NK-92 (cell line): ENCODE results near the gene GATA5.

ENCODE experiments used
- DNase-seq: peaks from one replicate; lab custom pipeline; 2025; ENCODE audit not compliant: unreplicated experiment; lab: John Stamatoyannopoulos, UW

Gene GATA5

DNA sequence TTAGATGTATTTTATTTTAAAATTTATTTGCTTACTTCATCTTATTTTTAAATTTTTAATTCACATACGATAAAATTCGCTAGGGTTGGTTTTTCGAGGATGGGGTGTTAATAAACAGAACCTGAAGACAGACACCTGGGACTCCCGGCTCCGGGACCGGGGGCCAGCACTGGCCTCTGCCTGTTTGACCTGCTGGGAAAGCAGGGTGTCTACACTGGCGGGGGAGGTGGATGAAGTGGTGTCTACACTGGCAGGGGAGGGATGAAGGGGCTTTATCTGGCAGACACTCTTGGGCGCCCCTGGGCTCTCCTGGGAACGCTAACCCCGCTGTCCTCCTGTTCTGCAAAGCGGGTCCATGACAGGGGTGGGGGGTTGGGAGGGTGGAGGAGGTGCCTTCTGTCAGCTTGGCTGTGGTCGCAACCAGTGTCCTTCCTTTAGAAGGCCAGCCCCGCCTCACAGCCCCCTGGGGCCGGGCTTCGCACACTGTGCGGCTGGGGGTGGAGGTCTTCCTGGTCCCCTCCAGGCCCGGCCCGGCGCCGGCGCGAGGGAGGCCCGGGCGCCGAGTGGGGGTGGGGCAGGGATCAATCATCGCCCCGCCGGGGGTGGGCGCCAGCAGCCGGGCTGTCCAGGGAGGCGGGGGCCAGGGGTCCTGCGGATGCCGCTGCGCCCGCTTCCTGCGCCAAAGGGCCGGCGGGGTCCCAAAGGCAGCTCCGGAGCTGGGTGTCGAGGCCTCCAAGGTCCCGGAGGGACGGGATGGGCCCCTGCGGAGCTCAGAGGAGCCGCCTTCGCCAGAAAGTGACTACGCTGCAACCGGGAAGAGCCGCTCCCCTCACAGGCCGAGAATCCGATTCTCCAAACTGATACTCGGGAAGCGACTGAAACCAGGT, 1.8 kb downstream of the GATA5 start:
- DNase-seq = no peak

DNA sequence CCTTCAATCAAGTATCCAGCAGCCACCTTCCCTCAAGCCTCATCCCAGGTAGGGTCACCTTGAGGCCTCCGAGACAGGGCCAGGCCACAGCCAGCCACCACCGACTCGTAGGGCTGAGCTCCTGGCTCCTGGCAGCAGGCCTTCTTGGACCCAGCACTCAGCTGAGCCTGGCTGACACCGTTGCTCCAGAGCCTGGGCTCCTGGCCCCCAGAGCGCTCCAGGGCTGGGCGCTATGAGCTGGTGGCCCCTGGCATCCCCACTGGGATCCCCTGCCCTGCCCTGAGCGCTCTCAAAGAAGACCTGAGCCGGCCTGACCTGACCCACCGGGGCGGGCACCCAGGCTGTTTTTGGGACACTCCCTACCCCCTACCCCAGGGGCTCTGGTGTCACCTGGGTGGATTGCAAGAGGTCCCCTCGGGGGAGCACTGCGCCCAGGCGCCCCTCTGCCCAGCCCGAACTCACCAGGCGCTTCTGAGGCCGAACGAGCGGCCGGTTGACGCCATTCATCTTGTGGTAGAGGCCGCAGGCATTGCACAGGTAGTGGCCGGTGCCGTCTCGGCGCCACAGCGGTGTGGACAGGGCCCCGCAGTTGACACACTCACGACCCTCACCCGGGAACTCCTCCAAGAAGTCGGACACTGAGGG, 2.7 kb downstream of the GATA5 start:
- DNase-seq = no peak

DNA sequence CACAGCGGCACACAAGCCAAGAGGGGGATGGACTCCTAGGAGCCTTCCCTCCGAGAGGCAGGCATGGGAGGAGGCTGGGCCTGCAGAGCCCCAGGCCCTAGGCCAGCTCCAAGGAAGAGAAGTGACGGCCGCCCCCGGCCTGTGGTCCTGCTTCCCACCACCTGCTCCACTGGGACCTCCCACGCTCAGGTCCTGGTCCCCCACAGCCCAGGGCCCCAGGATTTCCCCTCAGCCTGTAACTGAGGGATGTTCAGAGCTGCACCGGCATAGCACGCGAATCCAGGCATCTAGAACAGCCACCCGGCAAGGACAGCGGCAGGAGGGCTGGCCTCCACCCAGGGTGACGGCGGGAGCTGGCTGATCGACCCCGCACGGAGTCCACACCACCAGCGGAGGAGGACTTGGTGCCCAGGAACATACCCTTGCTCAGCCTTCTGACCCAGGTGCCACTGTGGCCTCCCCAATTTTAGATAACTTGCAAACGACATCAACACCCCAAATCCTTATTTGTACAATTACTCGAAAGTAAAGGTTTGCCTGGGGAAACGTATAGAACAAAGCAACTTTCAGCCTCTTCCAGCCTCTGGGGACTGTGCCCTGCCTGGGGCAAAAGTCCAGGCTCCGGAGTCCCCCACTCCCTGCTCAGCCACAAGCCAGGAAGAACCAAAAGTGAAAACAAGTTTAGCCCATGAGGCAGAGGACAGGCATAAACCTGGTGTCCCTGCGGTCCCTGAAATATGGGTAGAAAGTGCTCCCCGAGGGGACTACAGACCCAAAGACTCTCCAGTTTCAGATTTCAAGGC, 3.5 kb downstream of the GATA5 start:
- DNase-seq = no peak

DNA sequence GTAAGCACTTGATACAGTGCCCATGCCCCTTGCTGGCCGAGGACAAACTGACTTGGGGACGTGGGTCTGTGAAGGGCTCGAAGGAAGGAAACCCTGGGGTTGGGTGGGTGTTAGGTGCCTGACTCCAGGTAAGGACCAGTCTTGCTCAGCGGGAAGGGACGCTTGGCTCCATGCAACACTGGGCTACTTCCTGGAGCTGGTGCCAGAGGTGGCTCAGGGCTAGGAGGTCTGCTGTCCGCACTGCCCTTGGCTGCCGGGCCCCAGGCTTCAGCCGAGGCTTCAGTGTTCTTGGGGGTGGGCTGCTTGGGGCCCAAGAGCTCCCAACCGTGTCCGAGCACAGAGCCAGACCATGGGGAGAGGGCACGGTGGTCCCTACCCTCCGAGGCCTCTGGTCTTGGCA, 5.3 kb downstream of the GATA5 start:
- no peak for DNase-seq

DNA sequence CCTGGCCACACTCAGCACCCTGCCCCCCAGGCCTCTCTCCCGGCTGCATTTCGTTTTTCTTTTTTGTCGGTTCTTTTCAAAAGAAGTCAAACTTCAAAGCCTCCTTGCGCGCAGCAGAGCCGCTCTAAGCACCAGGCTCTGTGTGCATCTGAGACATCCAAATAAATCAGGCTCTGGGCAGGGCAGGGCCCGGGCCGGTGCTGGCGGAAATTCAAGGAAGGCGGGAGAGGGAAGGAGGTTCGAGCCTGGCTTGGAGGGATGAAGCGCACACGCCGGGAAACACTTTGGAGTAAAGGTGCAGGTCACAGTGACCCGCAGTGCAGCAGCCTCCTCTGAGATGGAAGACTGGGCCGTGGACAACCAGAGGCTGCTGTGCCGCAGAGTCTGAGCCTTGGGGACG, 5.8 kb downstream of the GATA5 start:
- no peak for DNase-seq

DNA sequence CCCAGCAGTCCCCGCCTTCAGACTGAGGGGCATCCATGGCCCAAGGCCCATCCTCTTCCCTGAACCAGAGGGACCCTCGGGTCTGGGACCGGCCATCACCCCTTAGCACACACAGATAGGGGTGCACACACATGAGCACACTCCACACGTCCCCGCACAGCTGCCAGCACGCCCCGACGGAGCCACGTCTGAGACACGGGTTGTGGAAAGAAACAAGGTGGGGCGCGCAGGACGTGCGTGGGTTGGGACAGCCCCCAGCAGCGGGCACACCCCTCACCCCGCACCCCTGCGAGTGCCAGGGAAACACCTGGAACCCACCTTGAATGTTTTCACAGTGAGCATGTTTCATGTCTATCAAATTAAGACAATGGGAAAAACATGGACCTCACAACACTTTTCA, 6.4 kb downstream of the GATA5 start:
- no peak for DNase-seq

DNA sequence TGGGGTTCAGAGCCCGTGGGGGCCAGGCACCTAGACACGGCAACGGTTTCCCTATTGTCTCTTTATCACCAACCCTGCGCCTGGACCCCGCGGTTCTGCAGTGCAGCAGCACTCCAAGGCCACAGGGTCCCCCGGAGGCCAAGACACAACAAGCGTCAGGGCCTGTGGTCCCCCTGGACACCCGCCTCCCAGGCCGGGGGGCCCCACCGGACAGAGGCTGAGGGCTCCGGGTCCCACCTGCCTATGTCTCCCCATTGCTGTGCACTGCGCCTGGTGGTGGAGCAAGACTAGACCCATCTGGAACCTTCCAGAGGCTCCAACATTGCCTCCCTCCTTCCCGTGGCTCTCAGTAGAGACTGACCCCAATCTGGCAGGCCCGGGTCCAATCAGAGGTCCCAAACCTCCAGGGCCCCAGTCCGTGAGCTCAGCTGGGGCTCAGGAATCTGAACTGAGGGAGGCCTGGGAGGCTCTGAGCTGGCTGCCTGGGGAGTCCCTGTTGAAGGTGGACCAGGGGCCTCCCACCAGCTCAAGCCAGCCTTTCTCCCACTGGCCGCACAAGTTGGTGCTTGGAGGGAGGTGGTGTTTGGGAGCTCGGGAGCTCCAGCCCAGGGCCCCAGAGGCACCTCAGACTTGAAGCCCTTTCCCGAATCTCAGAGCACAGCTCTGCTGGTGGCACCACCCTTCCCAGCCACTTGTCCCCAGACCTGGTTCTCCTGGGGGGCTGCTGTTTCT, 8.8 kb downstream of the GATA5 start:
- no peak for DNase-seq

DNA sequence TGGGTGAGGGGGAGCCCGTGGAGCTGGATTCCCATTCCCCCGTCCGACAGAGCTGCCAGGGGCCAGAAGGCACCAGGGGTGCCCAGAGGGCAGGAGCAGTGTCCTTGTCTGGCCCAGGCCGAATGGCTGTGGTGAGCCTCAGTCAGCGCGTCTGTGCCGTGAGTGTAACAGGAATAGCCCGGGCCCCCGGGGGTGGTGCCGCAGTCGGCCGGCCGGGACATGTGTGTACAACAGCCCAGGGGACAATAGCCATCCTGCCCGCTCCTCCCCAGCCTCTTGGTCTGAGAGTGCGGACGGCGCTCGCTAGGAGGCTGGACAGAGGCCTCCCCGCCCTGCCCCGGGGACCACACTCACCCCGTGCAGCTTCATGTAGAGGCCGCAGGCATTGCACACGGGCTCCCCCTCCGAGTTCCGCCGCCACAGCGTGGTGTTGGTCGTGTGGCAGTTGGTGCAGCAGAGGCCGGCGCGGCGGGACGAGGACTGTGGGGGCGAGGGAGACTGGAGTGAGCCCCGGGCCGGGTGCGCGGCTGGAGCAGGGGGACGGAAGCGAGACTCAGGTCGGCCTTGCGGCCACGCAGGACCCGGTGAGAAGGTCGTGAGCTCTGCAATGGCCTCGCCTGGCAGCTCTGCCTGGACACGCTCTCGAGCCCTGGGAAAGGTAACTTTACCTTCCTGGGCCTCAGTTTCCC, 9.6 kb downstream of the GATA5 start:
- DNase-seq = no peak

DNA sequence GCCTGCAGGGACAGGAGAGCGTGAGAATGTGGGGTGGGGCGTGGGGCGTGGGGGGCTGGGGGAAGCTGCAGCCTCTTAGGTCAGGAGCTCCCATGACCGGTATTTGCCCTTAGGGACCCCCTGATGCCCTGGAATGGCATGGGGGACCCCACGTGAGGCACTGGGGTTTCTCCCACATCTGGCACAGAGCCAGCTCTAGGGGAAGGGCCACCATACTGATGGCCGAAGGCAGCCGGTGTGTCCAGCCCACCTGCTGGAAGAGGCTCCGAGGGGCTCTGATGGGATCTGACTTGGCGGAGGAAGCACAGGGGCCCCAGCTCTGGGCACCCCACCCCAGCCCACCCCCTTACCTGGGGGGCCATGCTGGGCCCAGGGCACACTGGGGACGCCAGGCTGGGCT, 10.8 kb downstream of the GATA5 start:
- DNase-seq = no peak

DNA sequence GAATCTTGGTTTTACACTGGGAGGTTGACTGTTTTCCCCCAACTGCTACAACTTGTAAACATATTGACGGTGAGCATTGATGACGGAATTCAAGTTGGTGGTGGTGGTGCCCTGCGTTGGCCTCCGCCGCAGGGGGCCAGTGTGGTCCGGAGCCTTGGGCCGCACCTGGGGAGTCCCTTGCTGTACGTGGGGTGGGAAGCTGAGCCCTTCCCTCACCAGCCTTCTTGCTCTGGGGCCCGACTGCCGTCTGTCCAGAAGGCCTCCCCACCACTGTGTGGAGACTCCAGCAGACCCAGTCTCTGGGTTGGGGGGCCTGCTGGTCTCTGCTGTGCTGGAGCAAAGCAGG, 11.4 kb downstream of the GATA5 start:
- no peak for DNase-seq

DNA sequence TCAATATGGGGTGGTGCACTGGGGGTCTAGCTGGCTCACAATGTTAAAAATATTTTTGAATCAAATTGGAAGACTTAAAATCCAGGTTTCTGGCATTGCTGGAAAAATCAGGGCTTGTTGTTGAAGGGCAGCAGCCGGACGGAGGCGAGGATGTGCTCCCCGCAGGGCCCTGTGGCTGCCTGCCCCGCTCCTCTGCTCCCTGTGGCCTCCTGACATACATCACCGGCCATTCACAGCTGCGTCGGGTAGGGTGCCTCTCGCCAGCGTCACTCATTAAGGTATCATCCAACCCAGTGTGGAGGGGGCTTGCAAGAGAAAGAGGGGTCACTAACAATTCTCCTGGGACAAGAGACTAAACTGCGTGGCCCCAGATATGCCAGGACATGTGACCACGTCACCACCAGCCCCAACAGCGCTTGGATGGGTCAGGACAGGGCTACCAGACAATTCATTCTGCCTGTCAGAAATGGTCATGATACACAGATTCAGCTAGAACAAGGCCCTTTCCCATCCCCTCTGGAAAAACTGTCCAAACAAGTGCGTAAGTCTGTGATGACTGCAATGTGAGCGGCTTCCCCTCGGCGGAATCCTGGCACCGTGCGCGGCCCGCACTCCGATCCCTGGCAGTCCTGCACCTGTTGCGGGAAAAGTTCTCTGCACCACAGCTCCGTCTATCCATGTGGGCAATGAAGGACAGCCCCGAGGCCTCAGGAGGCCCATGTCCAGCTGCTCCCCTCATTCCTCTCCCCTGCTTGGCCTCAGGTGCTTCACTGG, 12.0 kb downstream of the GATA5 start:
- DNase-seq = no peak

DNA sequence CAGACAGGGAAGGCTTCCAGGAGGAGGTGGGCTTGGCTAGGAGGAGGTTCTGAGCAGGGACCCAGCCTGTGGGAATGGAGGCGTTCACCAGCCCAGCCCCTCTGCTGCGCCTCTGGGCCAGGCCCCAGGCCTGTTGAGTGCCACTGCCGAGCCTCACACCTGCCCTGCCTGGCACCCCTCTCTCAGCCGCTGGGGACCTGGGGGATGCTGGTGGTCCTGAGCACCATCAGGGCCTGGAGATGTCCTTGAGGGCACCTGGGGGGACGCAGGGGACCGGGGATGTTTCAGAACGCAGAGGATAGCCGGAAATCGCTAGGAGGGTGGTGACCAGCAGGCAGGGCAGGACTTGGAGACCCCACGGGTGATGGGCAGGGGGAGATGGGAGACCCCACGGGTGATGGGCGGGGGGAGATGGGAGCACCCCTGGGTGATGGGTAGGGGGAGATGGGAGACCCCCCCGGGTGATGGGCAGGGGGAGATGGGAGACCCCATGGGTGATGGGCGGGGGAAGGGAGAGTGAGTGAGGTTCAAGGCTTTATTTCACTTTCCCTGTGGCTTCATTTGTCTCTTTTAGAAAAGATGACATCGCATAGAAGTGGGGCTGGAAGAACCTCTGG, 12.7 kb downstream of the GATA5 start:
- DNase-seq = no peak

DNA sequence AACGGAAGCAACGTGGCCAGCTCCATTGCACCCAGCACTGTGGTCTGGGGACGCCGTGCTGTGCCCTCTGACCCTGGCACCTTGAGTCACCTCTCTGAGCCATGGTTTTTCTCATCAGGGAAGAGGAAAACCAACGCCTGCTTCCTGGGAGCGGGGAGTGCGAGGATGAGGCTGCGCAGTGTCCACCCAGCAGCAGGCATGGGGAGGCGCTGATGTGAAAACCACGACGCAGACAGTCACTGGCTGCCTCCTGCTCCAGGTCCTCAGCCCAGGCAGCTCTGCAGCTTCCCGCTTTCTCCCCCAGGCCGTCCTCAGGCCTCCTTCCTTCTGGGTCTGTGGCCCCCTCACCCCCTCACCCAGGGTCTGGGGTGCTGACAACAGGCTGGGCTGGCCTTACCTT, 14.0 kb downstream of the GATA5 start:
- no peak for DNase-seq

DNA sequence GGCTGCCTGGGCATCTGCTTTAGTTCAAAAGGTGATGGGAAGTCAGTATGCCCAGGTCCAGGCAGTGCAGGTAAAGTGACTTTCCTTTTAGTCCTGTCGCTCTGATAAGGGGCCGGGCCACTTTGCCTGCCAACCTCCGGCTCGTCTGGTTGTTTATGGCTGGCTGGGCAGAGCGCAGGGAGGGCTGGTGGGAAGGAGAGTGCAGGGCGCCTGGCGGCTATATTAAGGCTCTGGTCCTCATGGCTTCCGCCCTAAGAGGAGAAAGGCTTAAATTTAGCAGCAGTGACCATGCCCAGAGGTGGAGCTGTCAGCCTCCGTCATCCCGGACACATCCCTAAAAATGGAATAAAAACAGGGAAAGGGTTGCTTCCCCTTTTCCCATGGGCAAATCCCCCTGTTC, 14.6 kb downstream of the GATA5 start:
- no peak for DNase-seq

DNA sequence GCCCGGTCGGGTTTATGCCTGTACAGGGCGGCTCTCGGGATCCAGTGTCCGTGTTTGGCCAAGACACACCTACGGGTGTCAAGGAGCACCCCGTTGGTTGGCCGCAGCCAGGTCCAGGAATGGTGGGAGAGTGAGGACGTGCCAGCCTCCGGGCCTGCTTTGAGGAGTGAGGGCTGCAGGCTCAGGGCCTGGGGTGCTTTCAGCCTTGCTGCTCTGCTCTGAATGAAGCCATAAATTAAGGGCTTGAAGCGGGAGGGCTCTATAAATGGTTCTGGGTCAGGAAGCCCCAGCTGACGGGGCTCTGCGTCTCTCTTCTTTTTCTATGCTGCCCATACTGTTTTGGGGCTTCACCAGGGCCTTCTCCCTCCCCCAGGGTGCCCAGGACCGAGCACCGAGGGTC, 15.1 kb downstream of the GATA5 start:
- DNase-seq = no peak

DNA sequence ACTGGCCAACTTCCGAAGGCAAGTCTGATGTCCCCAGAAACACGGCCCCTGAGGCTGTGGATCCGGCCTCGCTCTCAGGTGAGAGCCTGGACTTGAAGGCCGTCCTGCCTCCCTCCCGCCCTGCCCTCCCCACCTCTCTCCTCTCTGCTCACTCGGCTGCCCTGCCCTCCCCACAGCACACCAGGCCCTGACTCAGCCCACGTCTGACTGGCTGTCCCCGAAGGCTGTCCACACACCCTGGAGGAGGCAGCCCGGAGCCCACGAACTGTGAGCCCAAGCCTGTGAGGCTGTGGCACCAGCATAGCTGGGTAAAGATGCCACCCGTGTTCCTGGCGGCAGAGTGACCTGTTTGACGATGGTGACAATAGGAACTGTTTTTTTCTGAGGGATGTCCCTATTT, 16.3 kb downstream of the GATA5 start:
- no peak for DNase-seq

DNA sequence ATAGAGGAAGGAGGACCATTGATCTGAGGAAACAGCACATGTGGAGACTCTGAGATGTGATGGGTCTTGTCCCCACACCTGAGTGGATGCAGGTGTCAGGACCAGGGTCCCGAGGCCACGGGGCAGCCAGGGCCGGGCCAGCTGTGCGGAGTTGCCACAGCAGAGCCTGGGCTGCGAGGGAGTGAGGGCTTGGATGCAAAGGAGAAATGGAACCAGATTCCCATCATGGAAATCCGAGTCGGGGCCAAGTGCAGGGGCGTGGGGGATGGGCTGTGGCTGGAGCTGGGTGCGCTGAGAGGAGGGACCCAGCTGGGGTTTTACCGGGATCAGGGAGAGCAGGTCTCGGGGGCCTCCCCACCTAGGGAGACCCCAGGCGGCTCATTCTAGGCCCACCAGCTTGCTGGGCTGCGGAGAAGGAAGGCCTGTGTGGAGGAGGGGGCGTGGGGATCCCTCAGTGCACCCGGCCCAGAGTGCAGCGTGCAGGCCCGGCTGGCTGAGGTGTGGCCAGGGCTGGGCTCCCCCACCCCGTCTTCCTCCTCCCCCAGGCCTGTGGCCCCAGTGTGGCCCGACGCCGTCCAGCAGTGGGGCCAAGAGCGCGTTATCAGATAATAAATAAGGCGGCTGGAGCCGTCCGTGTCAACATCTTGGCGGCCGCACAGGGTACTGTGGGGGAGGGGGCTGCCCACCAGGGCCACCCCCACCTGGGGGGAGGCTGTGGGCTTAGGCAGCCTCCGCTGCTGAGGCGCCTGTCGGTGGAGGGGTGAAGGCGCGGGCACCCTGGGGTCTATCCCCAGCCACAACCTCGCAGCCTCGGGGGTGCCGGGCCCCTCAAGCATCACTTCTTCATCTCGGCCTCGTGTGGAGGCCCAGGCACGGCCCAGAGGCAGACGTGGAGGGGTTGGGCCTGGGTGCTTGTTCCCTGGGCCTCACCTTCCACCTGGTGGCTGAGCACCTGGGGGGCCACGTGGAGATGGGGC, 17.2 kb downstream of the GATA5 start:
- no peak for DNase-seq

DNA sequence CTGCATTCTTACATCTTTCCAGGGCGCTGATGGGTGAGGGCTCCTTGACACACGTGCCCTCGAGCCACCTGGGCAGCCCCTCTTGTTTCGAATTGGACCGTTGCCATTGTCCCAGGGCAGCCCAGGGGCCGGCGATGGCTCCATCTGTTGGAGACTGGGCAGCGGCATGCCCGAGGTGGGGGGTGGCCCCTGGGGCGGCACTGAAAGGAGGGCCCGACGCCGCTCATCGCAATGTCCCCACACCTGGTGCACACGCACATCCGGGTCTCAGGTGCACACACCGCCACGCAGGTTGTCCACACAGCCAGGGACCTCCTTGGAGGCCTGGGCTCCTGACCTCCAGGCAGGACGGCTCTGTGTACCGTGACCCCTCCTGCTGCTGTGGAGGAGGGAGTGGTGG, 18.0 kb downstream of the GATA5 start:
- no peak for DNase-seq
